Upper lobe of left lung (tissue), 4 donors: ENCODE results near the gene CDH2.

Experiments
- POLR2A ChIP-seq, 4 donors: fragments of 450-650 bp; IDR thresholded peaks; one replicate each; pipeline ENCODE4 v1.5.1; 2016 to 2017; ENCODE audit warnings: antibody characterized with exemption in 4 of 4, mild to moderate bottlenecking in 2 of 4
- POLR2AphosphoS5 ChIP-seq, 2 donors: sonication (generic); formaldehyde crosslinking; IDR thresholded peaks; one replicate each; pipeline ENCODE4 v1.5.1; 2017; ENCODE audit warnings: antibody characterized with exemption in 2 of 2
- TF ChIP-seq, protein P1 (sequence below), 6 experiments: fragments of 450-650 bp in 4 of 6; fragments of 200-600 bp in 2 of 6; sonication (generic) in 2 of 6; IDR thresholded peaks; one replicate each; pipeline ENCODE4 v1.5.1; 2016 to 2019; ENCODE audit warnings: antibody characterized with exemption in 6 of 6

DNA sequence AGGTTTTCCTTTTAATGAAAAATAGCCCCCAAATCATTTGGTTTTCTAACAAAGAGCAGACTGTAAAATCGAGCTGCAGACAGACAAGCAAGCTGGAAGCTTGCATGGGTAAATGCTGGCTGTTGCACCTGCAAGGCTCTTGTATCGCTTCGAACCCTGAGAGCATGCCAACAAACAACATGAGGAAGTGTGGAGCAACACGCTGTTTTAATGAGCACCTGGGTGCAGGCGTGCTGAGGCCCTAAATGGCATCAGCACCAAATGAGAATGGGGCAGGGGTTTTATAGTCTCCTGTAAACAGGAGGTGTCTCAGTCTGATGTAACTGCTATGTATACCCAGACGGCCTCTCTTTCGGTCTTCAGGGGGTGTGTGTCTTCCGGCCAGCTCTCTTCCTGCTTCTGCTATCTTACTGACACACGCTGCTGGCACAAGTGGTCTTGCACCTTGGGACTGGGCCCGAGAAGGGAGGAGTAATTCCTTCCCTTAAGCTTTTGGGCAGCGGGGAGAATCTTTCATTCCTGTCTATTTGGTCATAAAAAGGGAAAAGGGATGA, 31.9 kb upstream of the CDH2 start:
- TF ChIP-seq, protein P1, sequence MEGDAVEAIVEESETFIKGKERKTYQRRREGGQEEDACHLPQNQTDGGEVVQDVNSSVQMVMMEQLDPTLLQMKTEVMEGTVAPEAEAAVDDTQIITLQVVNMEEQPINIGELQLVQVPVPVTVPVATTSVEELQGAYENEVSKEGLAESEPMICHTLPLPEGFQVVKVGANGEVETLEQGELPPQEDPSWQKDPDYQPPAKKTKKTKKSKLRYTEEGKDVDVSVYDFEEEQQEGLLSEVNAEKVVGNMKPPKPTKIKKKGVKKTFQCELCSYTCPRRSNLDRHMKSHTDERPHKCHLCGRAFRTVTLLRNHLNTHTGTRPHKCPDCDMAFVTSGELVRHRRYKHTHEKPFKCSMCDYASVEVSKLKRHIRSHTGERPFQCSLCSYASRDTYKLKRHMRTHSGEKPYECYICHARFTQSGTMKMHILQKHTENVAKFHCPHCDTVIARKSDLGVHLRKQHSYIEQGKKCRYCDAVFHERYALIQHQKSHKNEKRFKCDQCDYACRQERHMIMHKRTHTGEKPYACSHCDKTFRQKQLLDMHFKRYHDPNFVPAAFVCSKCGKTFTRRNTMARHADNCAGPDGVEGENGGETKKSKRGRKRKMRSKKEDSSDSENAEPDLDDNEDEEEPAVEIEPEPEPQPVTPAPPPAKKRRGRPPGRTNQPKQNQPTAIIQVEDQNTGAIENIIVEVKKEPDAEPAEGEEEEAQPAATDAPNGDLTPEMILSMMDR (IDR thresholded peaks at IDR 0.05), result no peak
- TF ChIP-seq POLR2A (IDR thresholded peaks at IDR 0.05) (no peak), POLR2AphosphoS5 (IDR thresholded peaks at IDR 0.05) (no peak)
